ENCODE measurements around the gene MCRS1. TPM values are rescaled to one million over a fixed set of nuclear protein-coding genes. Genes with fewer than 3 reads are reported as not detected.
"Not testable (repeated sequence)": the region's sequence is repeated elsewhere in the genome, so short reads cannot be mapped to it uniquely, and the experiment has no call there.

The MCRS1 gene, protein sequence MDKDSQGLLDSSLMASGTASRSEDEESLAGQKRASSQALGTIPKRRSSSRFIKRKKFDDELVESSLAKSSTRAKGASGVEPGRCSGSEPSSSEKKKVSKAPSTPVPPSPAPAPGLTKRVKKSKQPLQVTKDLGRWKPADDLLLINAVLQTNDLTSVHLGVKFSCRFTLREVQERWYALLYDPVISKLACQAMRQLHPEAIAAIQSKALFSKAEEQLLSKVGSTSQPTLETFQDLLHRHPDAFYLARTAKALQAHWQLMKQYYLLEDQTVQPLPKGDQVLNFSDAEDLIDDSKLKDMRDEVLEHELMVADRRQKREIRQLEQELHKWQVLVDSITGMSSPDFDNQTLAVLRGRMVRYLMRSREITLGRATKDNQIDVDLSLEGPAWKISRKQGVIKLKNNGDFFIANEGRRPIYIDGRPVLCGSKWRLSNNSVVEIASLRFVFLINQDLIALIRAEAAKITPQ
- 65.6 to 72.4 TPM (median 68.1 TPM) in 3 replicates for total RNA-seq

DNA sequence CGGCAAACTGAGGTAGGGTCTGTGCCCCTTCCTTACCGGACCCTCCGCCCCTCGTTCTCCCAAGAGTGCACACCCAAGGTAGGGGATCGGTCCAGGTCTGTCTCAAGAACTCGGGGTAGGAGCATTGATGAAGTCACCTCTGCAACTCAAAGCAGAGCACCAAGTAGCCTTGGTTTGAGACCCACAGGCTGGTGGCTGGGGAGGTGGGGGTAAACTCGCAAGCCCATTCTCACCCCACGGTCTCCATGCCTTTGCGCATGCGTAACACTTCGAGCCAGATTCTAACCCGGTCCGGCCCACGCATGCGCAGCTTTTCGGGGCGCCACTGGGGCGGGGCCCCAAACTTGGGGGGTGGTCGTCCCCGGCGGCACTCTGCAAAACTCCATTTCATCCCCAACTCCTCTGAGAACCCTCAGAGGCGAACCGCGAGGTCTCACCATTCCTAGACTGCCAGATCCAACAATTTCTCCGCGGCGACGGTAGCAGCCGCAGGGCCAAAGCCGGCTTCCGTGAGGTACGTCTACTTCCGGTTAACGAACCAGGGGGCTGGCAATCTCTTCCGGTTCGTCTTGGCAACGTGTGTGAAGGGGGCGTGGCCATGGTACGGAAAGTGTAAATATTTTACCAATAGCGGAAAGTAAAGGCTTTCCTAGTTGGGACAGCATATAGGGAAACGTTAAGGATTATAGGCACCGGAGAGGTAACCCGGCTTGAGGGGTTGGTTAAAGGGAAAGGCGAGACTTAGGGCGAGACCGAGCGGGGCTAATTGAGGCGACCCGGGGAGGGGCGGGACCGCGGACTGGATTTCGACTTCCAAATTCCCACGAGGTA lies at the start of gene MCRS1:
MCRS1 (minus strand) TSS at position 532 of the 831 bp plus-strand sequence. CDS start 1,411 bp downstream, outside the sequence.
- Mint-ChIP-seq H3K27me3 (ENCODE audit: low read depth) (no peaks in the 10 kb centered on the region), H3K27ac (peak within 1 kb of the TSS; percentile 99), H3K4me1 (peaks cover 16% of the 10 kb centered on the region), H3K4me3 (peak within 1 kb of the TSS; percentile 97), H3K36me3 (peaks cover 13% of the 10 kb centered on the region), H3K9me3 (peaks cover 3% of the 10 kb centered on the region)
- TF ChIP-seq CTCF (IDR thresholded peaks at IDR 0.05; ENCODE audit: unreplicated experiment), result no peak
- DNase-seq (ENCODE audit: low spot score in 2 of 2, unreplicated experiment in 2 of 2), result peak; percentile 78 to 87

DNA sequence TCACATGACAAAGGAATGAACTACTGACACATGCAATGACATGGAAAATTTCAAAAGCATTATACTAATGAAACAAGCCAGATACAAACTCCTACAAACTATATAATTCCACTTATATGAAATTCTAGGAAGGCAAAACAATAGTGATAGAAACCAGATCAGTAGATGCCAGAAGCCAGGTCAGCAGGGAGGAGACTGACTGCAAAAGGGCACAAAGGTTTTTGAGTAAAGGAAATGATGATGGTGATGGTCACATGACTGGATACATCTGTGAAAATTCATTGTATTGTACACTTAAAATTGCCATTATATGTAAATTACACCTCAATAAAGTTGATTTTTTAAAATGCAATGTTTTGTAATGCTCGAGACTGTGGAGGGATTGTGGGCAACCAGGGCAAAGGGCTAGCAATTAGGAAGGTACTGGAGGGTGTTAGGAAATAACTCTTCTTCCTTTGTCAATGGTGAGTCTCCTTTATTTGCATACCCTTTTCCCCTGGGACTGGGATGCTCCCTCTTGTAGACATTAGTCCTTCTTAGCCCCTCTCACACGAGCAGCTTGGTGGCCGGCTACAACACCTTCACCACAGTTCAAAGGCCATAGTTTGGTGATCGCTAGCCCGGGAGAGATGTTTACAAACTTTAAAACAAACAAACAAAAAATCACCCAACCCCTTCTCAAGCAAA lies 48.7 kb upstream of the MCRS1 start:
- peaks cover 5% of the 10 kb centered on the region for H3K36me3 Mint-ChIP-seq

GRCh38 chr12:49615725-49616124 lies 47.8 kb upstream of the MCRS1 start:
- no peak overlapping the region for H3K4me3 Mint-ChIP-seq

More for the DNA sequence above, 48.7 kb upstream of the MCRS1 start:
- peaks cover 14% of the 10 kb centered on the region for H3K9me3 Mint-ChIP-seq
- peaks cover 23% of the 10 kb centered on the region for H3K4me1 Mint-ChIP-seq
- H3K4me3 Mint-ChIP-seq, result no peak overlapping the region
- H3K27me3 Mint-ChIP-seq (ENCODE audit: low read depth), result no peaks in the 10 kb centered on the region
- DNase-seq (ENCODE audit: low spot score in 2 of 2, unreplicated experiment in 2 of 2), result no peak
- H3K27ac Mint-ChIP-seq, result no peak overlapping the region
- TF ChIP-seq CTCF (IDR thresholded peaks at IDR 0.05; ENCODE audit: unreplicated experiment), result no peak

GRCh38 chr12:49612210-49612609 lies 44.3 kb upstream of the MCRS1 start:
- Mint-ChIP-seq H3K4me1 (no peaks in the 10 kb centered on the region), H3K27ac (no peak overlapping the region), H3K4me3 (no peak overlapping the region), H3K9me3 (peaks cover 20% of the 10 kb centered on the region), H3K27me3 (ENCODE audit: low read depth) (no peaks in the 10 kb centered on the region), H3K36me3 (peaks cover 14% of the 10 kb centered on the region)
- TF ChIP-seq CTCF (IDR thresholded peaks at IDR 0.05; ENCODE audit: unreplicated experiment), result no peak
- no peak for DNase-seq (ENCODE audit: low spot score in 2 of 2, unreplicated experiment in 2 of 2)

More at GRCh38 chr12:49615725-49616124, 47.8 kb upstream of the MCRS1 start:
- DNase-seq (ENCODE audit: low spot score in 2 of 2, unreplicated experiment in 2 of 2), result no peak
- peaks cover 15% of the 10 kb centered on the region for H3K4me1 Mint-ChIP-seq
- no peaks in the 10 kb centered on the region for H3K27me3 Mint-ChIP-seq (ENCODE audit: low read depth)
- peaks cover 5% of the 10 kb centered on the region for H3K36me3 Mint-ChIP-seq
- no peak overlapping the region for H3K27ac Mint-ChIP-seq
- no peak for TF ChIP-seq CTCF (IDR thresholded peaks at IDR 0.05; ENCODE audit: unreplicated experiment)
- peaks cover 14% of the 10 kb centered on the region for H3K9me3 Mint-ChIP-seq

DNA sequence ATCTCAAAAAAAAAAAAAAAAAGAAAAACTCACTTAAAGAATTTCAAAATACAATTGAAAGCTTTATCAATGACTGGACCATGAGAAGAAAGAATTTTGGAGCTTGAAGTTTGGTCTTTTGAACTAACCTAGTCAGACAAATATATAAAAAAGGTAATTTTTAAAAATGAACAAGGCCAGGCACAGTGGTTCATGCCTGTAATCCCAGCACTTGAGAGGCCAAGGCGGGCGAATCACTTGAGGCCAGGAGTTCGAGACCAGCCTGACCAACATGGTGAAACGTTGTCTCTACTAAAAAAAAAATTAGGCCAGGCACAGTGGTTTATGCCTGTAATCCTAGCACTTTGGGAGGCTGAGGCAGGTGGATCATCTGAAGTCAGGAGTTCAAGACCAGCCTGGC lies 42.8 kb upstream of the MCRS1 start:
- H3K27me3 Mint-ChIP-seq (ENCODE audit: low read depth); DNase-seq (ENCODE audit: low spot score in 2 of 2, unreplicated experiment in 2 of 2); H3K27ac Mint-ChIP-seq; H3K4me3 Mint-ChIP-seq; H3K4me1 Mint-ChIP-seq: not testable (repeated sequence)
- Mint-ChIP-seq H3K9me3 (peaks cover 20% of the 10 kb centered on the region), H3K36me3 (peaks cover 15% of the 10 kb centered on the region)

All from mesothelial cell of epicardium (in vitro differentiated cells).